HEK293 (cell line): Measurements from ENCODE around the gene DTX3L.
A peak's percentile ranks its signal among the peaks of the same experiment; 100 is the strongest.

ENCODE experiments used
- CTCF ChIA-PET: fragments of 350-600 bp; formaldehyde crosslinking; extraction: SDS; loops from one replicate; lab custom pipeline; 2021; ENCODE audit warnings: antibody characterized with exemption; lab: Yijun Ruan, JAX
- POLR2A ChIA-PET: fragments of 300-600 bp; formaldehyde crosslinking; extraction: SDS; loops from one replicate; lab custom pipeline; 2020; ENCODE audit warnings: antibody characterized with exemption, inconsistent platforms; lab: Yijun Ruan, JAX
- H3K27ac ChIP-seq: fragments of 200-500 bp; sonication (Bioruptor generic); 2 replicates; pipeline ENCODE4 v1.5.1; 2014; ENCODE audit warnings: low read depth, low read length, control low read depth, inconsistent platforms; ENCODE audit errors: extremely low read depth
- H3K36me3 ChIP-seq, 2 experiments: fragments of 200-500 bp in 1 of 2; sonication (Bioruptor generic) in 1 of 2; 1 replicate in 1 of 2; 2 replicates in 1 of 2; pipeline ENCODE4 v1.5.1; 2014 to 2017; ENCODE audit warnings: inconsistent platforms in 2 of 2, low read length in 2 of 2; ENCODE audit not compliant: control insufficient read depth in 2 of 2, insufficient read depth in 1 of 2
- H3K4me1 ChIP-seq: fragments of 200-500 bp; sonication (Bioruptor generic); 2 replicates; pipeline ENCODE4 v1.5.1; 2014; ENCODE audit warnings: mild to moderate bottlenecking, low read length, inconsistent platforms; ENCODE audit not compliant: control insufficient read depth, insufficient read depth
- H3K4me3 ChIP-seq: 2 replicates; pipeline ENCODE4 v1.5.1; 2011; ENCODE audit warnings: low read depth, mild to moderate bottlenecking, control low read depth, low read length, moderate library complexity
- H3K9me3 ChIP-seq: fragments of 200-500 bp; sonication (Bioruptor generic); 2 replicates; pipeline ENCODE4 v1.5.1; 2014; ENCODE audit warnings: low read depth, low read length, inconsistent platforms; ENCODE audit not compliant: control insufficient read depth, insufficient read depth
- KLF17 ChIP-seq: fragments of 450-650 bp; formaldehyde crosslinking; IDR thresholded peaks from 2 replicates; pipeline ENCODE4 v1.5.1; 2016; ENCODE audit warnings: missing biosample characterization, missing genetic modification characterization
- MEIS1 ChIP-seq: sonication (generic); formaldehyde crosslinking; IDR thresholded peaks from 2 replicates; pipeline ENCODE4 v1.8.1; 2022; ENCODE audit warnings: missing genetic modification reagents, mild to moderate bottlenecking, borderline replicate concordance
- MZF1 ChIP-seq: fragments of 450-650 bp; formaldehyde crosslinking; IDR thresholded peaks from 2 replicates; pipeline ENCODE4 v1.5.1; 2017; ENCODE audit warnings: missing biosample characterization, missing genetic modification characterization, borderline replicate concordance
- OVOL3 ChIP-seq: fragments of 450-650 bp; formaldehyde crosslinking; IDR thresholded peaks from 2 replicates; pipeline ENCODE4 v1.5.1; 2016; ENCODE audit warnings: missing biosample characterization, missing genetic modification characterization
- PATZ1 ChIP-seq: fragments of 450-650 bp; formaldehyde crosslinking; IDR thresholded peaks from 2 replicates; pipeline ENCODE4 v1.5.1; 2016; ENCODE audit warnings: missing biosample characterization, missing genetic modification characterization
- PRDM1 ChIP-seq: fragments of 450-650 bp; formaldehyde crosslinking; IDR thresholded peaks from 2 replicates; pipeline ENCODE4; 2016; ENCODE audit warnings: missing biosample characterization, missing genetic modification characterization
- RBAK ChIP-seq: fragments of 450-650 bp; formaldehyde crosslinking; IDR thresholded peaks from 2 replicates; pipeline ENCODE4 v1.5.1; 2016; ENCODE audit warnings: missing biosample characterization, missing genetic modification characterization
- SCRT1 ChIP-seq: fragments of 450-650 bp; formaldehyde crosslinking; IDR thresholded peaks from 2 replicates; pipeline ENCODE4 v1.5.1; 2016; ENCODE audit warnings: missing biosample characterization, missing genetic modification characterization, borderline replicate concordance
- SCRT2 ChIP-seq: fragments of 450-650 bp; formaldehyde crosslinking; IDR thresholded peaks from 2 replicates; pipeline ENCODE4 v1.5.1; 2016; ENCODE audit warnings: missing biosample characterization, missing genetic modification characterization
- SP7 ChIP-seq: fragments of 450-650 bp; formaldehyde crosslinking; IDR thresholded peaks from 2 replicates; pipeline ENCODE4 v1.5.1; 2016; ENCODE audit warnings: missing biosample characterization, missing genetic modification characterization
- TCF7L2 ChIP-seq: IDR thresholded peaks from 2 replicates; pipeline ENCODE4 v1.6.1; 2011; ENCODE audit warnings: low read depth, mild to moderate bottlenecking, inconsistent platforms, low read length, moderate library complexity, borderline replicate concordance
- ZBTB17 ChIP-seq: fragments of 450-650 bp; formaldehyde crosslinking; IDR thresholded peaks from 2 replicates; pipeline ENCODE4 v1.5.1; 2016; ENCODE audit warnings: missing biosample characterization, missing genetic modification characterization
- ZFP3 ChIP-seq: fragments of 450-650 bp; formaldehyde crosslinking; IDR thresholded peaks from 2 replicates; pipeline ENCODE4 v1.5.1; 2016; ENCODE audit warnings: low read depth, missing biosample characterization, missing genetic modification characterization
- ZFP37 ChIP-seq: fragments of 450-650 bp; formaldehyde crosslinking; IDR thresholded peaks from 2 replicates; pipeline ENCODE4 v1.5.1; 2016; ENCODE audit warnings: missing biosample characterization, missing genetic modification characterization
- ZNF211 ChIP-seq: fragments of 450-650 bp; formaldehyde crosslinking; IDR thresholded peaks from 2 replicates; pipeline ENCODE4 v1.5.1; 2016; ENCODE audit warnings: low read depth, missing biosample characterization, missing genetic modification characterization
- ZNF214 ChIP-seq: fragments of 450-650 bp; formaldehyde crosslinking; IDR thresholded peaks from 2 replicates; pipeline ENCODE4 v1.5.1; 2017; ENCODE audit warnings: missing biosample characterization, mild to moderate bottlenecking, missing genetic modification characterization, borderline replicate concordance
- ZNF221 ChIP-seq: fragments of 450-650 bp; formaldehyde crosslinking; IDR thresholded peaks from 2 replicates; pipeline ENCODE4 v1.5.1; 2017; ENCODE audit warnings: missing biosample characterization, missing genetic modification characterization, borderline replicate concordance
- ZNF366 ChIP-seq: fragments of 450-650 bp; formaldehyde crosslinking; conservative IDR thresholded peaks from 2 replicates; pipeline ENCODE4 v1.5.1; 2016; ENCODE audit warnings: missing biosample characterization, missing genetic modification characterization
- ZNF501 ChIP-seq: fragments of 450-650 bp; formaldehyde crosslinking; IDR thresholded peaks from 2 replicates; pipeline ENCODE4 v1.5.1; 2016; ENCODE audit warnings: missing biosample characterization, missing genetic modification characterization
- ZNF600 ChIP-seq: fragments of 450-650 bp; formaldehyde crosslinking; IDR thresholded peaks from 2 replicates; pipeline ENCODE4 v1.5.1; 2016; ENCODE audit warnings: missing biosample characterization, missing genetic modification characterization
- ZNF658 ChIP-seq: fragments of 450-650 bp; formaldehyde crosslinking; IDR thresholded peaks from 2 replicates; pipeline ENCODE4; 2016; ENCODE audit warnings: missing biosample characterization, missing genetic modification characterization
- ZNF660 ChIP-seq: fragments of 450-650 bp; IDR thresholded peaks from 2 replicates; pipeline ENCODE4 v1.5.1; 2018; ENCODE audit warnings: missing biosample characterization, mild to moderate bottlenecking, missing genetic modification characterization
- ZNF791 ChIP-seq: fragments of 450-650 bp; formaldehyde crosslinking; IDR thresholded peaks from 2 replicates; pipeline ENCODE4 v1.5.1; 2016; ENCODE audit warnings: missing biosample characterization, missing genetic modification characterization
- ZSCAN30 ChIP-seq: fragments of 450-650 bp; IDR thresholded peaks from 2 replicates; pipeline ENCODE4 v1.5.1; 2018; ENCODE audit warnings: missing biosample characterization, mild to moderate bottlenecking, missing genetic modification characterization, moderate library complexity
- TF ChIP-seq, protein P1 (sequence below): fragments of 450-650 bp; formaldehyde crosslinking; IDR thresholded peaks from 2 replicates; pipeline ENCODE4 v1.5.1; 2016; ENCODE audit warnings: missing biosample characterization, missing genetic modification characterization
- TF ChIP-seq, protein P2 (sequence below): fragments of 450-650 bp; IDR thresholded peaks from 2 replicates; pipeline ENCODE4 v1.5.1; 2018; ENCODE audit warnings: missing biosample characterization, mild to moderate bottlenecking, missing genetic modification characterization
- TF ChIP-seq, protein P3 (sequence below): fragments of 450-650 bp; formaldehyde crosslinking; IDR thresholded peaks from 2 replicates; pipeline ENCODE4 v1.5.1; 2017; ENCODE audit warnings: missing biosample characterization, missing genetic modification characterization
- TF ChIP-seq, protein P4 (sequence below): fragments of 450-650 bp; formaldehyde crosslinking; IDR thresholded peaks from 2 replicates; pipeline ENCODE4 v1.5.1; 2016; ENCODE audit warnings: missing biosample characterization, missing genetic modification characterization

Gene DTX3L

DNA sequence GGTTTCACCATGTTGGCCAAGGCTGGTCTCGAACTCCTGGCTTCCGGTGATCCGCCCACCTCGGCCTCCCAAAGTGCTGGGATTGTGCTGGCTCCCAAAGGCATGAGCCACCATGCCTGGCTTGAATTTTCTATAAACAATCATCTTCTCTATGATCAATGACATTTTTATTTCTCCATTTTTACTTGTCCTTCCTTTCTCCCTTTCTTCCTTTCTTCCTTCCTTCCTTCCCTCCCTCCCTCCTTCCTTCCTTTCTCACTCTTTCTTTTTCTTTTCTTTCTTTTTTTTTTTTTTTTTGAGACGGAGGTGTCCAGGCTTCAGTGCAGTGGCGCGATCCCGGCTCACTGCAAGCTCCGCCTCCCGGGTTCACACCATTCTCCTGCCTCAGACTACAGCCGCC, 40.8 kb upstream of the DTX3L start:
- Histone ChIP-seq H3K4me1 (no peaks in the 10 kb centered on the region), H3K9me3 (no peaks in the 10 kb centered on the region)
- CTCF ChIA-PET = no interaction called here
- POLR2A ChIA-PET = no interaction called here
- TF ChIP-seq ZNF658 (tag by site-specific recombination) (no peak), MEIS1 (CRISPR knock-in tag) (no peak), SCRT1 (tag by site-specific recombination) (no peak), ZBTB17 (tag by site-specific recombination) (no peak), TCF7L2 (no peak), SP7 (no peak), OVOL3 (tag by site-specific recombination) (no peak), ZNF221 (no peak), MZF1 (tag by site-specific recombination) (no peak), PRDM1 (tag by site-specific recombination) (peak; percentile 61; the same call in 1 of the 2 replicates), PATZ1 (tag by site-specific recombination) (no peak), ZNF791 (tag by site-specific recombination) (no peak), ZNF366 (peak; percentile 50; the same call in 1 of the 2 replicates), KLF17 (no peak), RBAK (tag by site-specific recombination) (no peak)
- TF ChIP-seq, protein P1, sequence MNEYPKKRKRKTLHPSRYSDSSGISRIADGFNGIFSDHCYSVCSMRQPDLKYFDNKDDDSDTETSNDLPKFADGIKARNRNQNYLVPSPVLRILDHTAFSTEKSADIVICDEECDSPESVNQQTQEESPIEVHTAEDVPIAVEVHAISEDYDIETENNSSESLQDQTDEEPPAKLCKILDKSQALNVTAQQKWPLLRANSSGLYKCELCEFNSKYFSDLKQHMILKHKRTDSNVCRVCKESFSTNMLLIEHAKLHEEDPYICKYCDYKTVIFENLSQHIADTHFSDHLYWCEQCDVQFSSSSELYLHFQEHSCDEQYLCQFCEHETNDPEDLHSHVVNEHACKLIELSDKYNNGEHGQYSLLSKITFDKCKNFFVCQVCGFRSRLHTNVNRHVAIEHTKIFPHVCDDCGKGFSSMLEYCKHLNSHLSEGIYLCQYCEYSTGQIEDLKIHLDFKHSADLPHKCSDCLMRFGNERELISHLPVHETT (tag by site-specific recombination) = no peak
- TF ChIP-seq, all 188 proteins: peak for 2
- H3K4me3 ChIP-seq = no peak overlapping the region
- no peaks in the 10 kb centered on the region for H3K36me3 ChIP-seq
- H3K27ac ChIP-seq = no peak overlapping the region

GRCh38 chr3:122530164-122530563, 34.0 kb upstream of the DTX3L start:
- ChIA-PET POLR2A (no interaction called here), CTCF (no interaction called here)
- Histone ChIP-seq H3K9me3 (no peaks in the 10 kb centered on the region), H3K4me1 (no peaks in the 10 kb centered on the region), H3K27ac (no peak overlapping the region), H3K36me3 (peaks cover 0 to 10% of the 10 kb centered on the region in 2 experiments; a peak in 1 of 3 replicates), H3K4me3 (no peak overlapping the region)
- TF ChIP-seq, protein P2, sequence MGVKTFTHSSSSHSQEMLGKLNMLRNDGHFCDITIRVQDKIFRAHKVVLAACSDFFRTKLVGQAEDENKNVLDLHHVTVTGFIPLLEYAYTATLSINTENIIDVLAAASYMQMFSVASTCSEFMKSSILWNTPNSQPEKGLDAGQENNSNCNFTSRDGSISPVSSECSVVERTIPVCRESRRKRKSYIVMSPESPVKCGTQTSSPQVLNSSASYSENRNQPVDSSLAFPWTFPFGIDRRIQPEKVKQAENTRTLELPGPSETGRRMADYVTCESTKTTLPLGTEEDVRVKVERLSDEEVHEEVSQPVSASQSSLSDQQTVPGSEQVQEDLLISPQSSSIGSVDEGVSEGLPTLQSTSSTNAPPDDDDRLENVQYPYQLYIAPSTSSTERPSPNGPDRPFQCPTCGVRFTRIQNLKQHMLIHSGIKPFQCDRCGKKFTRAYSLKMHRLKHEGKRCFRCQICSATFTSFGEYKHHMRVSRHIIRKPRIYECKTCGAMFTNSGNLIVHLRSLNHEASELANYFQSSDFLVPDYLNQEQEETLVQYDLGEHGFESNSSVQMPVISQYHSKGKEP (tag by site-specific recombination) = no peak
- no peak for TF ChIP-seq ZFP3 (tag by site-specific recombination)
- no peak for TF ChIP-seq ZNF211 (tag by site-specific recombination)
- TF ChIP-seq ZFP37 = no peak
- TF ChIP-seq ZNF600 (tag by site-specific recombination) = no peak
- TF ChIP-seq ZNF214 (tag by site-specific recombination) = no peak
- no peak for TF ChIP-seq ZSCAN30 (tag by site-specific recombination)
- TF ChIP-seq, protein P3, sequence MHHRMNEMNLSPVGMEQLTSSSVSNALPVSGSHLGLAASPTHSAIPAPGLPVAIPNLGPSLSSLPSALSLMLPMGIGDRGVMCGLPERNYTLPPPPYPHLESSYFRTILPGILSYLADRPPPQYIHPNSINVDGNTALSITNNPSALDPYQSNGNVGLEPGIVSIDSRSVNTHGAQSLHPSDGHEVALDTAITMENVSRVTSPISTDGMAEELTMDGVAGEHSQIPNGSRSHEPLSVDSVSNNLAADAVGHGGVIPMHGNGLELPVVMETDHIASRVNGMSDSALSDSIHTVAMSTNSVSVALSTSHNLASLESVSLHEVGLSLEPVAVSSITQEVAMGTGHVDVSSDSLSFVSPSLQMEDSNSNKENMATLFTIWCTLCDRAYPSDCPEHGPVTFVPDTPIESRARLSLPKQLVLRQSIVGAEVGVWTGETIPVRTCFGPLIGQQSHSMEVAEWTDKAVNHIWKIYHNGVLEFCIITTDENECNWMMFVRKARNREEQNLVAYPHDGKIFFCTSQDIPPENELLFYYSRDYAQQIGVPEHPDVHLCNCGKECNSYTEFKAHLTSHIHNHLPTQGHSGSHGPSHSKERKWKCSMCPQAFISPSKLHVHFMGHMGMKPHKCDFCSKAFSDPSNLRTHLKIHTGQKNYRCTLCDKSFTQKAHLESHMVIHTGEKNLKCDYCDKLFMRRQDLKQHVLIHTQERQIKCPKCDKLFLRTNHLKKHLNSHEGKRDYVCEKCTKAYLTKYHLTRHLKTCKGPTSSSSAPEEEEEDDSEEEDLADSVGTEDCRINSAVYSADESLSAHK (tag by site-specific recombination) = no peak
- no peak for TF ChIP-seq SCRT2
- no peak for TF ChIP-seq ZNF660 (tag by site-specific recombination)
- no peak for TF ChIP-seq ZNF501 (tag by site-specific recombination)
- TF ChIP-seq, protein P4, sequence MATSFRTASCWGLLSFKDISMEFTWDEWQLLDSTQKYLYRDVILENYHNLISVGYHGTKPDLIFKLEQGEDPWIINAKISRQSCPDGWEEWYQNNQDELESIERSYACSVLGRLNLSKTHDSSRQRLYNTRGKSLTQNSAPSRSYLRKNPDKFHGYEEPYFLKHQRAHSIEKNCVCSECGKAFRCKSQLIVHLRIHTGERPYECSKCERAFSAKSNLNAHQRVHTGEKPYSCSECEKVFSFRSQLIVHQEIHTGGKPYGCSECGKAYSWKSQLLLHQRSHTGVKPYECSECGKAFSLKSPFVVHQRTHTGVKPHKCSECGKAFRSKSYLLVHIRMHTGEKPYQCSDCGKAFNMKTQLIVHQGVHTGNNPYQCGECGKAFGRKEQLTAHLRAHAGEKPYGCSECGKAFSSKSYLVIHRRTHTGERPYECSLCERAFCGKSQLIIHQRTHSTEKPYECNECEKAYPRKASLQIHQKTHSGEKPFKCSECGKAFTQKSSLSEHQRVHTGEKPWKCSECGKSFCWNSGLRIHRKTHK (tag by site-specific recombination) = no peak
